Stimulated activated naive CD8-positive, alpha-beta T cell treated with anti-CD3 and anti-CD28 coated beads, Interleukin-15, amount 100 ng/mL, for 72 hours (primary cell): ENCODE results near the gene GABBR2.
"Not testable (repeated sequence)": the region's sequence is repeated elsewhere in the genome, so short reads cannot be mapped to it uniquely, and the experiment has no call there.

Source experiments
- ATAC-seq: fragments of 150-1000 bp; cut with Tn5 transposase; 2 replicates; pipeline ENCODE4 v1.10.0; 2021; ENCODE audit warnings: mild to moderate bottlenecking, moderate library complexity
- DNase-seq, 2 donors: peaks; one replicate each; pipeline ENCODE4 v3.0.0; 2021 to 2022
- H3K27ac Mint-ChIP-seq, 2 donors: one replicate each; pipeline ENCODE4 v1.8.0; 2022; ENCODE audit warnings: mild to moderate bottlenecking in 2 of 2, mixed read lengths in 2 of 2, moderate library complexity in 2 of 2
- H3K27me3 Mint-ChIP-seq: one replicate; pipeline ENCODE4 v1.8.0; 2022; ENCODE audit warnings: mixed read lengths
- H3K4me1 Mint-ChIP-seq: one replicate; pipeline ENCODE4 v1.8.0; 2022; ENCODE audit warnings: mild to moderate bottlenecking, mixed read lengths
- H3K4me3 Mint-ChIP-seq, 2 donors: one replicate each; pipeline ENCODE4 v1.8.0; 2022; ENCODE audit warnings: mild to moderate bottlenecking in 2 of 2, mixed read lengths in 2 of 2, moderate library complexity in 1 of 2
- H3K9me3 Mint-ChIP-seq, 2 donors: one replicate each; pipeline ENCODE4 v1.8.0; 2022; ENCODE audit warnings: mixed read lengths in 2 of 2

The GABBR2 gene

DNA sequence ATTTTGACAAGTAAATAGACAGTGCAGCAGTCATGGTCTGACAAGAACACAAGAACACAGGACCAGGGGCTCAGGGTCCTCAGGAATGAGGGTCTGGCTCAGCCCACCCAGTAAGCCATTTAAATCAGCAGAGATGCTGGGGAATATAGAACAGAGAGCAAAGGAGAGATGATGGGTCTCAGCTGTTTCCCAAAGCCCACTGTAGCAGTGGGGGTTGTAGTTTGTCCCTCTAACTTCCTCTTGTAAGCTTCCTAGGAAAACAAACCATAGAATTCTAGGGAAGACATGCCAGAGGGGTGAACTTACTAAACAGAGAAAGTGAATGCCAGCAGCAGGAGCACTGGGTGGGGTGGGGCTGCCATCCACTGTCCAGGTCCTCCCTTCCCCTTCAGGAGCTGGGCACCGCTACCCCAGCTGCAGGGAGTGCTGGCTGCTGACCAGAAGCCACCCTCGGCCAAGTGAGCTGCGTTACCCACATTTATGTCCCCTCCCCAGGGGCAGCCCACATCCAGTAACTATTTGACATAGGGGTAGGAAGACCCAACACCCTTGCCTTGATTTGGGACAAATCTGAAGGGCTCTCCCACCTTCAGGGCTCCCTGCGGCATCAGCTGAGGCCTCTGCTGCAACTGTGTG is 41.6 kb downstream of the GABBR2 start:
- Mint-ChIP-seq H3K4me1 (no peaks in the 10 kb centered on the region), H3K27ac (peak overlapping the region in 1 of 2 donors; percentile 78), H3K4me3 (no peak overlapping the region), H3K9me3 (no peaks in the 10 kb centered on the region), H3K27me3 (no peaks in the 10 kb centered on the region)
- DNase-seq (no peak), ATAC-seq (no peak)

DNA sequence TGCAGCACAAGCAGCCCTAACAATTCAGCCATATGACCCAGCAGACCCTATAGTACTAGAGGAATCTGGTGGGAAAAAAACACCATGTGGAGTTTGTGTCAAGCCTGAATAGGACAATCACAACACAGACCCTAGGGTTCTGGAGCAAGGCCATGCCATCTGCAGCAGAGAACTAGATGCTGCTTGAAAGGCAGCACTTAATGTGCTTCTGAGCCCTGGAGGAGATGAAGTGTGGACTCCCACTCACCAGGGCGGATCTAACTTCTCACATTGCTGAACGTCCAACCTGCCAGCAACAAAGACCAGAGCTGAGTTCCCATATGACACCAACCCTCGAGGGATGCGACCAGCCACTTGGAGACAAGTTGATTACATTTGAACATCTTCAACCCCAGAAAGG is 43.2 kb downstream of the GABBR2 start:
- Mint-ChIP-seq H3K4me1 (no peaks in the 10 kb centered on the region), H3K4me3 (no peak overlapping the region), H3K27ac (no peak overlapping the region), H3K9me3 (no peaks in the 10 kb centered on the region), H3K27me3 (no peaks in the 10 kb centered on the region)
- ATAC-seq (no peak), DNase-seq (no peak)

DNA sequence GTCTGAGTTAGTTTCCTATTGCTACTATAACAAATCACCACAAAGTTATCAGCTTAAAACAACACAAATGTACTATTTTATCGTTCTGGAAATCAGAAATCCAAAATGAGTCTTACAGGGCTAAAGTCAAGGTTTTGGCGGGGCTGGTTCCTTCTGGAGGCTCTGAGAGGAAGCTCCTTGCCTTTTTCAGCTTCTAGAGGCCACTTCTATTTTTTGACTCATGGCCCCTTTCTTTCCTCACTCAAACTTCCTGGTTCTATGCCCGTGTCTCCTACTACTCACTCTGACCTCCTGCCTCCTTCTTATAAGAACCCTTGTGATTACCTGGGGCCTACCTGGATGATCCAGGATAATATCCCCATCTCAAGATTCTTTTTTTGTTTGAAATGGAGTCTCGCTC is 48.2 kb downstream of the GABBR2 start:
- DNase-seq (no peak), ATAC-seq (no peak)
- no peaks in the 10 kb centered on the region for H3K27me3 Mint-ChIP-seq
- H3K4me3 Mint-ChIP-seq = no peak overlapping the region
- H3K9me3 Mint-ChIP-seq = no peaks in the 10 kb centered on the region
- no peak overlapping the region for H3K27ac Mint-ChIP-seq
- no peaks in the 10 kb centered on the region for H3K4me1 Mint-ChIP-seq

DNA sequence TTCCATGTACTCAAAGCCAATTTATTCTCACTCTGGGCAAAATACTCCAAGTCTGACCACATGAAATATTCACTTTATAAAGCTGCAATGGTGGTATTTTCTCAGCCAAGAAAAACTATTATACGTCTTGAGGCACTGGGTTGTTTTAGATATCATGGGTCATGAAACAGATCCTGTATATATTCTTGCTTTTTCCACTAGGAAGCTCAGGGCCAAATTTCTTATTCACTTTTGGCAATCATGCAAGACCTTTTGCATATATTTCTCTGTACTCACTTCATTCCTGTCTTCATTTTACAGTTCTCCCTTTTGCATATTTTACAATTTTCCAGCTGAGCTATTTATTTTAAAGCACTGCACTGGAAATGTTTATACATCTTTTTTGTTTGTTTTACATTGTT is 49.8 kb downstream of the GABBR2 start:
- Mint-ChIP-seq H3K9me3 (no peaks in the 10 kb centered on the region), H3K27me3 (no peaks in the 10 kb centered on the region), H3K4me1 (no peaks in the 10 kb centered on the region), H3K27ac (no peak overlapping the region), H3K4me3 (no peak overlapping the region)
- DNase-seq = no peak
- ATAC-seq = no peak

DNA sequence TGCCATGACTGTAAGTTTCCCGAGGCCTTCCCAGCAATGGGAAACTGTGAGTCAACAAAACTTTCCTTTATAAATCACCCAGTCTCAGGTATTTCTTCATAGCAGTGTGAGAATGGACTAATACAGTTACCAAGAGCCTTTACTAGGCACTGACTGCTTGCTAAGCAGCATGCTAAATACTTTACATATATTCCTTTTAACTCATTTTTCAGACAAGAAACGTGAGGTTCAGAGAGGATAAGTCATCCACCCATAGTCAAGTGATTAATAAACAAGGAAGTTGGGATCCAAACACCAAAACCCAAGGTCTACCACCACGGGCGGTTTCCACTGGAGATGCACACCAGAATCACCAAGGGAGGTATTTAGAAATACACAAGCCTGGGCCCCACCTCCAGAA is 50.8 kb downstream of the GABBR2 start:
- H3K4me1 Mint-ChIP-seq = no peaks in the 10 kb centered on the region
- H3K27ac Mint-ChIP-seq = no peak overlapping the region
- no peak overlapping the region for H3K4me3 Mint-ChIP-seq
- no peak for DNase-seq
- no peaks in the 10 kb centered on the region for H3K9me3 Mint-ChIP-seq
- no peak for ATAC-seq
- no peaks in the 10 kb centered on the region for H3K27me3 Mint-ChIP-seq

DNA sequence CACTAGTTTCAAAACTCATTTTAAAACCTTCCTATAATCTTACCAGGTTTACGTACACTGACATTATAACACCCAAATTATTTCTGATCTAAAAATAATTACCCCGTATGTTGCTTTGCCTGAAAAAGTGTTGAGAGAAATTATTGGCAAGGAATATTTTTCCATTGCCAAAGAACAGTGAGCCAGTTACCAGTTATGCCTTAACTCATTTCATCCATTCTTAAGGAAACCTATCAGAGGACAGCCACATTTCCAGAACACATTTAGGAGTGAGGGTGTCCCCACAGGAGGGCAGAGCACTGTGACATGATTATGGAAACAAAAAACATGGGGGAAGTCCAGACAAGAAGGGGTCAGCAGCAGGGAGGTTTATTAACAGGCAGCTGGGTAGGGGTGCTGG is 52.2 kb downstream of the GABBR2 start:
- H3K4me1 Mint-ChIP-seq = no peaks in the 10 kb centered on the region
- H3K4me3 Mint-ChIP-seq = no peak overlapping the region
- H3K27me3 Mint-ChIP-seq = peaks cover 8% of the 10 kb centered on the region
- ATAC-seq (no peak), DNase-seq (no peak)
- H3K9me3 Mint-ChIP-seq = no peaks in the 10 kb centered on the region
- no peak overlapping the region for H3K27ac Mint-ChIP-seq

DNA sequence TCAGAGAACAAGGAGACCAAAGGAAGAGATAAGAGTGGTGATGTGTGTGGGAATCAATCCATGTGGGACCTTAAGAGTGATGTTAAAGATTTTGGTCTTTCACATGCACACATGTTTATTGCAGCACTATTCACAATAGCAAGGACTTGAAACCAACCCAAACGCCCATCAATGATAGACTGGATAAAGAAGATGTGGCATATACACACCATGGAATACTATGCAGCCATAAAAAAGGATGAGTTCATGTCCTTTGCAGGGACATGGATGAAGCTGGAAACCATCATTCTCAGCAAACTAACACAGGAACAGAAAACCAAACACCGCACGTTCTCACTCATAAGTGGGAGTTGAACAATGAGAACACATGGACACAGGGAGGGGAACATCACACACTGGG is 53.3 kb downstream of the GABBR2 start:
- not testable (repeated sequence) for ATAC-seq, H3K27ac Mint-ChIP-seq, H3K4me3 Mint-ChIP-seq, H3K4me1 Mint-ChIP-seq, DNase-seq, H3K9me3 Mint-ChIP-seq
- H3K27me3 Mint-ChIP-seq = peaks cover 12% of the 10 kb centered on the region

DNA sequence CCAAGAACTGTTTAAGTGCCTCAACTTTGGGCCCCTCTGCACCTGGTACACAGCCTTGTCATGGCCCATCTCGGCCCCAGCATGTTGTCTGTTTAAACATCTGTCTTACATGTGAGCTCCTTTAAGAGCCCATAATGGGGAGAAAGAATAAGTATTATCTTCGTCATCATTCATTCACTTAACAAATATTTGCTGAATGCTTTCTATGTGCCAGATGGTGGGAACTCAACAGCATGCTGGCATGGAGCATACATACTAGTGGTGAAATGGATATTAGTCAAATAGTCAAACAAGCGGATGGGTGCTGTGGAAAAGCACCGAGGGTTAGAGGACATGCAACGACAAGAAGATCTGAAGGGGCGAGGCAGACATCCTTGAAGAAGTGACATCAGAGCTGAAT is 54.5 kb downstream of the GABBR2 start:
- no peak overlapping the region for H3K4me3 Mint-ChIP-seq
- peaks cover 5% of the 10 kb centered on the region for H3K4me1 Mint-ChIP-seq
- H3K27ac Mint-ChIP-seq = no peak overlapping the region
- no peak for DNase-seq
- ATAC-seq = no peak
- H3K27me3 Mint-ChIP-seq = peaks cover 17% of the 10 kb centered on the region
- no peaks in the 10 kb centered on the region for H3K9me3 Mint-ChIP-seq

DNA sequence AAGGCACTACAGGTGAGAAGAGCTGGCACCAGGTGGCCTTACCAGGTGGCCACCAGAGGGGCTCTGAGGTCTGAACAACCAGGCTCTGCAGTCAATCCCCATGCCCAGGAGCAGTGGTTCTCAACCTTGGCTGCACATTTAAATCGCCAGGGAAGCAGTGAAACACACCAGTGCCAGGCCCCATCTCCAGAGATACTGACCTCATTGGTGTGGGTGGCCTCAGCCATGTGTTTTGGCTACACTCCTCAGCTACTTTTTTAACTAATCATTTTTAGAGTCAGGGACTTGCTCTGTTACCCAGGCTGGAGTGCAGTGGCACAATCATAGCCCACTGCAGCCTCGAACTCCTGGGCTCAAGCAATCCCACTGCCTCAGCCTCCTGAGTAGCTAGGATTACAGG is 56.0 kb downstream of the GABBR2 start:
- Mint-ChIP-seq H3K4me3 (no peak overlapping the region), H3K27me3 (peaks cover 17% of the 10 kb centered on the region), H3K27ac (no peak overlapping the region)

DNA sequence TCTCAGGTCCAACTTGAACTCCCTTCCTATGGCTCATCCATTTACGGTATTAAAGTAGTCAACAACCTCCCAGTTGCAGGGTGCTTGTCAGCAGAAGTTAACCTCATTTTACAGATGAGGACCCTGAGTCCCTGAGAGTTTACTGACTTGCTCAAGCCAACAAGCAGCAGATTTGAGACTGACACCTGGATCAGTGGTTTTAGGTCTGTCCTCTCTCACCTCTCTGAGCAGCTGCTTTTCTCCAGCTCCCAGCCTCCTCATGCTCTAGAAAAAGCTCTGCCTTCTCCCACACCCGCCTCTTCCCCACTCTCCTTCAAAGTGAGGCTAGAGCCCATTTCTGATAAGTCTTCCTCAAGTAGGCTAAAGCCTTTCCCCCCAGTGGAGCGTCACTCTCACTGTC is 56.4 kb downstream of the GABBR2 start:
- Mint-ChIP-seq H3K4me1 (peaks cover 5% of the 10 kb centered on the region), H3K9me3 (no peaks in the 10 kb centered on the region), H3K27me3 (peaks cover 17% of the 10 kb centered on the region), H3K27ac (no peak overlapping the region), H3K4me3 (no peak overlapping the region)
- DNase-seq (no peak), ATAC-seq (no peak)

More for the DNA sequence above, 56.0 kb downstream of the GABBR2 start:
- Mint-ChIP-seq H3K9me3 (no peaks in the 10 kb centered on the region), H3K4me1 (peaks cover 5% of the 10 kb centered on the region)
- no peak for DNase-seq
- no peak for ATAC-seq

DNA sequence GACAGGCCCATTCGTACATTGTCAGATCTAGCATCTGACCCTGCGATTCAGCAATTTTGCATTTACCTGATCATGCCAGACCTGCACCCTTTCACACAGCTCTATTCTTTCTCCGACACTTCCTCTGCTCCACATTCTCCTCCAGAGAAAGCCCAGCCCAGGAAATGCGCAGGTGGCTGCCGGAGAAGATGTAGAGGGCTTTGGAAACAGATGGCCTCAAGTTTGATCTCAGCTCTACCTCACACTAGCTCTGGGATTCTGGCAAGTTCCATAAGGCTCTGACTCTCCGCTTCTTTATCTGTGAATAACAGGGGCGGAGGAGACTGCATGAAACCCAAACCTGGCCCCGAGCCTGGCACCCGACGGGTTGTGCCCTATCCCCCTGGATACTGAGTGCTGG is 61.5 kb downstream of the GABBR2 start:
- no peak overlapping the region for H3K27ac Mint-ChIP-seq
- H3K4me3 Mint-ChIP-seq = no peak overlapping the region
- peaks cover 22% of the 10 kb centered on the region for H3K27me3 Mint-ChIP-seq
- H3K4me1 Mint-ChIP-seq = peaks cover 5% of the 10 kb centered on the region
- ATAC-seq = no peak
- DNase-seq = no peak
- H3K9me3 Mint-ChIP-seq = no peaks in the 10 kb centered on the region

DNA sequence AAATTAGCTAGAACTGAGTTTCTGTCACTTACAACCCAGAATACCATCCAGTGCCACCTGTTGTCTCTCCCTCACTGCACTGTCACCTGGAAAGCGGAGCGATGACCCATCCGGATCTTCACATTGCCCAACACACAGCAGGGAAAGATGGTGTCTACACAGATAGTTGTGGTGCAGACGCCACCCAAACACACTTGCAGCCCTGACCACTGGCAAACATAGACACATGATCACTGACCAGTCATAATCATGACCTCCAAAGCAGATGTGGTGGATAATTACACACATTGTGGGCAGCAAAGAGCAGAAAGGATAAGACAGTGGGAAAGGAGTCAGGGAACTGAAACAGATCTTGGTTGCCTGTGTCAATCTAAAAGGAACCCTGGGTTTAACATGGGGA is 64.7 kb downstream of the GABBR2 start:
- no peak for ATAC-seq
- H3K27ac Mint-ChIP-seq = no peak overlapping the region
- H3K4me3 Mint-ChIP-seq = no peak overlapping the region
- no peaks in the 10 kb centered on the region for H3K9me3 Mint-ChIP-seq
- H3K27me3 Mint-ChIP-seq = peaks cover 39% of the 10 kb centered on the region
- H3K4me1 Mint-ChIP-seq = no peaks in the 10 kb centered on the region
- no peak for DNase-seq

DNA sequence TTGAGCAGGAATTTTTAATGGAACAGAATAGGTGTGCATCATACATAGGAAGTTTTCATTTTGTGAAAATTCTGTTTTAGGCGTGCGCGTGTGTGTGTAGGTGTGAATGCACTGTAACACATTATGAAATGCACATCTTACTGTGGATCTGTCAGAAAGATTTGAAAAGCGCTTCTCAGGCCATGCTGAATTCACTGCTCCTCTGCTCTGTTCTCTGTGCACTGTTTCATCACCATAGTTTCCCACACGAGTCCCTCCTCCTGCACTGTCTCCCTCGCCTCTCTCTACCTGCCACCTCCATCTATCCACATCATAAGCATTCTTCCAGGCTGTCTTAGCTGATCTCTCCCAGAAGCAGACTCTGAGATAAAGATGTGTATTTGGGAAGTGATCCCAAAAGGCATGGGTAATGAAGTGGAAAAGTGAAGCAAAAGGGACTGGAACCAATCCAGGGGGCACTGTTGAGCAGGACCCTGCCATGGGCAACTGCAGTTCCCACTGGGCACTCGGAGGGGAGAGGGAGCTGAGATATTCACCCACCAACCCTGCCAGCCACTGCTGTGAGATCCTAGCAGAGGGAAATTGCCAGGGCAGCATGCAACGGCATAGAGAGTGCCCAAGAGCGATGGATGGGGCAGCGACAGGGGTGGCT is 65.9 kb downstream of the GABBR2 start:
- no peaks in the 10 kb centered on the region for H3K9me3 Mint-ChIP-seq
- H3K27ac Mint-ChIP-seq = no peak overlapping the region
- no peak overlapping the region for H3K4me3 Mint-ChIP-seq
- peaks cover 39% of the 10 kb centered on the region for H3K27me3 Mint-ChIP-seq
- DNase-seq = no peak
- H3K4me1 Mint-ChIP-seq = no peaks in the 10 kb centered on the region
- ATAC-seq = no peak

DNA sequence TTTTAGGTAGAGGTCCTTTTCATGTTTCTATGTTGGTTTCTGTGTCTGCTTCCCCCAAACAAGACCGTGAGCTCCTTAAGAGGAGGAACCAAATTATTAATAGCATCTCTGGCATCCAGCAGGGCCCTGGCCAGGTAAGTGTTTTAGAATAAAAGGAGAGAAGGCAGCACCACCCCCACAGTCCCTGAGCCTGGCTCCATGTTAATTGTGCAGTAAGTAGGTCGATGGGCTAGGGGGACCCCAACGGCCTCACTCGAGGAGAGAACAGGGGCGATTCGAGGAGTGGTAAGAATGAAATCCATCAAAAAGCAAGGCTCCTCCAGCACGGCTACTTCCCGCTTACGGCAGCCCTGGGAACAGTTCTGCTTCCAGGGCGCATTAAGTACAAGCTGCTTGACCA is 67.0 kb downstream of the GABBR2 start:
- no peaks in the 10 kb centered on the region for H3K4me1 Mint-ChIP-seq
- no peaks in the 10 kb centered on the region for H3K9me3 Mint-ChIP-seq
- H3K27ac Mint-ChIP-seq = no peak overlapping the region
- no peak overlapping the region for H3K4me3 Mint-ChIP-seq
- H3K27me3 Mint-ChIP-seq = peaks cover 39% of the 10 kb centered on the region
- ATAC-seq = no peak
- DNase-seq = no peak

DNA sequence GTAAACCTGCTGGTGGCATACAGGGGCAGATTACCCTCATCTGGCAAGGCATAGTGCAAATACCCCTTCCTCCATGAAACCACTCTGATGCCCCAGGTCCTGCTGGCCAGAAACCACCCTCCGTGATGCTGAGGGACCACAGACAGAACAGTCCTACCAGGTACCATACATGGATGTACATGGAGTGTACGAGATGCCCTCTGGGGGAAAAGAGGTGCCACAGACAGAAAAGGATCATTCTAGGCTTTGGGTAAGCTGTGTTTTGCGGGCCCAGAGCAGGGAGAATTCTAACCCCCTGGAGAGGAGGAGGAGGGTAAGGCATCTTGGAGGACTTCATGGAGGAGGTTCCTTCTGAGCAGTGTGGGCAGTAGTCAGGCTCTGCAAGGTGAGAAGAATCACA is 68.3 kb downstream of the GABBR2 start:
- no peak for DNase-seq
- Mint-ChIP-seq H3K27ac (no peak overlapping the region), H3K9me3 (peaks cover 0 to 5% of the 10 kb centered on the region in 2 donors), H3K4me1 (no peaks in the 10 kb centered on the region), H3K27me3 (peaks cover 41% of the 10 kb centered on the region), H3K4me3 (no peak overlapping the region)
- ATAC-seq = no peak

DNA sequence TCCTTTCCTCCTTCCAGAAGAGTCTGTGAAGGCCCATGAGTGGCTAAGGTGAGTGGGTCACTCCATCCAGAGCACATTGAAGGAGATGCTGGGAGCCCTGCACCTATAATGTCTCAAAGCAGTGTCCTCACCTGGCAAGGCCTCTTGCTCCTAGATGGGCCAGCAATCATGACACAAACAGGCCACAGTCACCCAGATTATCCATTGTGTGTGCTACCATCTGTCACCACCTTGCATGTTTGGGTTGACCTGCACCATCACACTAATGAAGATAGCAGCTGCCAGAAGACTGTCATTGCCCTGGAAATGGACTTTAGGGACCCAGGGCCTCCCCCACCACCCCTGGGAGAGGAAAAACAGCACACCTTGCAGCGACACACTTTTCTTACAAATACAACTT is 69.6 kb downstream of the GABBR2 start:
- Mint-ChIP-seq H3K4me3 (no peak overlapping the region), H3K27ac (no peak overlapping the region), H3K27me3 (peaks cover 50% of the 10 kb centered on the region), H3K4me1 (no peaks in the 10 kb centered on the region), H3K9me3 (peaks cover 0 to 15% of the 10 kb centered on the region in 2 donors)
- no peak for ATAC-seq
- DNase-seq = no peak

DNA sequence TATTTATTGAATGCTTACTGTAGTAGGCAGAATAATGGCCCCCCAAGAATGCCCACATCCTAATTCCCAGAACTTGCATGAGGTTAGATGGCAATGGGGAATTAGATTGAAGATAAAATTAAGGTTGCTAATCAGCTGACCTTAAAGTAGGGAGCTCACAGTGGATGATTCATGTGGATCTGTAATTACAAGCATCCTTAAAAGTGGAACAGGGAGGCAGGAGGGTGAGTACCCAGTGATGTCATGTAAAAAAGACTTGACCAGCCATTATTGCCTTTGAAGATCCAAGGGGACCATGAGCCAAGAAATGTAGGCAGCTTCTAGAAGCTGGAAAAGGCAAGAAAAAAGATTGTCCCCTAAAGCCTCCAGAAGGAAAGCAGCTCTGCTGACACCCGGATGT is 71.4 kb downstream of the GABBR2 start:
- Mint-ChIP-seq H3K4me3 (no peak overlapping the region), H3K9me3 (peaks cover 0 to 15% of the 10 kb centered on the region in 2 donors), H3K27me3 (peaks cover 41% of the 10 kb centered on the region), H3K4me1 (no peaks in the 10 kb centered on the region), H3K27ac (no peak overlapping the region)
- ATAC-seq = no peak
- no peak for DNase-seq
